ENCODE results near the gene OVOL1. TPM values are rescaled to one million over a fixed set of nuclear protein-coding genes. Genes with fewer than 3 reads are reported as not detected.

OVOL1 gene
- total RNA-seq, 6 donors from 2014 or later: under 0.01 to 2.2 (median 0.77) TPM

- DNase-seq (peak in 1 of 2 donors; percentile 82), ATAC-seq (ENCODE audit: low FRiP score in 2 of 2) (no peak)
- H3K27ac ChIP-seq: peak overlapping the region; percentile 93 to 99 (median 96)
- no peaks in the 10 kb centered on the region for H3K27me3 ChIP-seq
- peaks cover 44 to 70% (median 59%) of the 10 kb centered on the region in 4 donors for H3K4me1 ChIP-seq
- no peak for TF ChIP-seq CTCF (IDR thresholded peaks at IDR 0.05)
- TF ChIP-seq POLR2AphosphoS5 (IDR thresholded peaks at IDR 0.05): no peak
- no peak for TF ChIP-seq POLR2A (IDR thresholded peaks at IDR 0.05)
- TF ChIP-seq EP300 (IDR thresholded peaks at IDR 0.05): no peak
- no peaks in the 10 kb centered on the region for H3K9me3 ChIP-seq
- H3K4me3 ChIP-seq: peak overlapping the region; percentile 80 to 98 (median 92)
- H3K36me3 ChIP-seq: peaks cover 0 to 31% (median 24%) of the 10 kb centered on the region in 4 donors
- WGBS, 2 donors: 94 to 96% methylated on average over 11 to 25 of the region's 25 CpGs
These were observed 7.8 kb upstream of the OVOL1 start for GRCh38 chr11:65778901-65779668.

- H3K4me3 ChIP-seq: peak overlapping the region; percentile 80 to 98 (median 92)
- TF ChIP-seq POLR2A (IDR thresholded peaks at IDR 0.05) (no peak), POLR2AphosphoS5 (IDR thresholded peaks at IDR 0.05) (no peak), CTCF (IDR thresholded peaks at IDR 0.05) (no peak), EP300 (IDR thresholded peaks at IDR 0.05) (no peak)
- 84% methylated on average over 11 of the region's 12 CpGs; no CpG with 5 or more reads in 1 of the 2 donors for WGBS, 2 donors
- peak overlapping the region; percentile 93 to 99 (median 96) for H3K27ac ChIP-seq
- ATAC-seq (ENCODE audit: low FRiP score in 2 of 2) (peak in 1 of 2 donors; percentile 0), DNase-seq (no peak)
- peaks cover 41 to 65% (median 55%) of the 10 kb centered on the region in 4 donors for H3K4me1 ChIP-seq
- no peaks in the 10 kb centered on the region for H3K9me3 ChIP-seq
- peaks cover 0 to 31% (median 24%) of the 10 kb centered on the region in 4 donors for H3K36me3 ChIP-seq
- H3K27me3 ChIP-seq: no peaks in the 10 kb centered on the region
These were observed 7.3 kb upstream of the OVOL1 start for GRCh38 chr11:65779669-65779918.

DNA sequence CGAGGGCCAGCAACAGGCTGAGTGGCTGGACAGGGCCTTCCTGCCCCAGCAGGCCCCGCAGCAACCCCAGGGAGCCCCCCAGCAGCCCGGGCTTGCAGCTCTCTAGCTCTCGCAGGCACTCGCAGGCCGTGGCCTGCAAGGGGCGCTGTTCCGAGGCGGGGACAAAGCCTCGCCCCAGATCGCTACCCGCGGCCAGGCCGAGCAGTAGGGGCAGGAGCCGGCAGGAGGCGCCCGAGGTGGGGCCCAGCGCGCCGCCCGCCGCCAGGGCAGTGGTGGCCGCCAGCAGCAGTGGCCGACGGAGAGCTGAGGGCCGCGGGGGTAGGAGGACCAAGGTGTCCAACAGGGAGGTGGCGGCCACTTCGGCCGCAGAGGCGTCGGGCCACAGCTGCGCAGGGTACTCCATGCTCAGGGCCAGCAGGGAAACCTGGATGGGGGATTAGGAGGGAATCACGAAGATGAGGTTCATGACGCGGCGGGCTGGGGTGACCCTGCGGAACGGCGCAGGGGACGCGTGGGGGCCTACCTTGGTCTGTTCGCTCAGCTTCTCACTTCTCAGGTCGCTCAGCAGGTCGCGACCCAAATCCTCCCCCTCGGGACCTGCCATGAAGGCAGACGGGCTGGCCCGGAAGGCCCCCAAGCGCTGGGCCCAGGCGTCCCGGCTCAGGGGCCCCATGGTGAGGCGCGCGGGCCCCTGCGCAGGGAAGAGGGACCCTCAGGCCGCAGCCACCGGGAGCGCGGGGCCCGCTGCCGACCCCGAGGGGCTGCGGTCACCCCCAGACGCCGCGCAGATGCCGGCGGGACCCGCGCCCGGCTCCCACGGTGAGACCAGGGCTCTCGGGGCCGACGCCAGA is 6.7 kb upstream of the OVOL1 start:
- peaks cover 37 to 60% (median 49%) of the 10 kb centered on the region in 4 donors for H3K4me1 ChIP-seq
- no peaks in the 10 kb centered on the region for H3K27me3 ChIP-seq
- ATAC-seq (ENCODE audit: low FRiP score in 2 of 2) (peak; percentile 89 to 93), DNase-seq (peak; percentile 90 to 97)
- peak overlapping the region; percentile 80 to 98 (median 92) for H3K4me3 ChIP-seq
- TF ChIP-seq POLR2A (IDR thresholded peaks at IDR 0.05) (peak; percentile 7 to 73 (median 49)), CTCF (IDR thresholded peaks at IDR 0.05) (peak; percentile 98 to 100 (median 100)), EP300 (IDR thresholded peaks at IDR 0.05) (no peak), POLR2AphosphoS5 (IDR thresholded peaks at IDR 0.05) (peak; percentile 71 to 81)
- no peaks in the 10 kb centered on the region for H3K9me3 ChIP-seq
- H3K36me3 ChIP-seq: peaks cover 0 to 31% (median 24%) of the 10 kb centered on the region in 4 donors
- 0 to 1% methylated on average over 8 to 34 of the region's 76 CpGs for WGBS, 2 donors
- H3K27ac ChIP-seq: peak overlapping the region; percentile 93 to 99 (median 96)

- H3K27ac ChIP-seq: peak within 1 kb of the TSS; percentile 93 to 99 (median 96)
- DNase-seq: peak; percentile 78 to 95
- 3% methylated on average over 17 of the region's 59 CpGs; no CpG with 5 or more reads in 1 of the 2 donors for WGBS, 2 donors
- H3K27me3 ChIP-seq: peaks cover 0 to 1% (median 0%) of the 10 kb centered on the region in 4 donors
- H3K4me3 ChIP-seq: peak within 1 kb of the TSS; percentile 80 to 98 (median 92)
- ATAC-seq (ENCODE audit: low FRiP score in 2 of 2): peak; percentile 1 to 85
- peaks cover 0 to 31% (median 24%) of the 10 kb centered on the region in 4 donors for H3K36me3 ChIP-seq
- TF ChIP-seq CTCF (IDR thresholded peaks at IDR 0.05): no peak
- TF ChIP-seq POLR2AphosphoS5 (IDR thresholded peaks at IDR 0.05): peak in 1 of 2 donors; percentile 29
- peak in 3 of 4 donors; percentile 24 to 75 (median 67) for TF ChIP-seq POLR2A (IDR thresholded peaks at IDR 0.05)
- TF ChIP-seq EP300 (IDR thresholded peaks at IDR 0.05): no peak
- H3K4me1 ChIP-seq: peaks cover 31 to 54% (median 45%) of the 10 kb centered on the region in 4 donors
- no peaks in the 10 kb centered on the region for H3K9me3 ChIP-seq
These were observed 6.1 kb upstream of the OVOL1 start, which contains the start of gene AP5B1 for GRCh38 chr11:65780770-65781151. AP5B1 (minus strand) TSS chr11:65780976; CDS start chr11:65780591, 385 bp downstream.

Data from upper lobe of left lung (tissue), 6 donors.